IPS-18c (cell line): ENCODE data around the gene PAN2.

ENCODE experiments used
- H3K4me3 ChIP-seq: 2 replicates; pipeline ENCODE4 v1.7.0; 2013; ENCODE audit warnings: low read depth, mild to moderate bottlenecking, low read length, moderate library complexity; ENCODE audit not compliant: insufficient read depth
- H3K9me3 ChIP-seq: one replicate; pipeline ENCODE4 v1.6.1; 2013; ENCODE audit warnings: mild to moderate bottlenecking, low read length, moderate library complexity; ENCODE audit not compliant: control insufficient read depth, insufficient read depth

PAN2 gene, protein sequence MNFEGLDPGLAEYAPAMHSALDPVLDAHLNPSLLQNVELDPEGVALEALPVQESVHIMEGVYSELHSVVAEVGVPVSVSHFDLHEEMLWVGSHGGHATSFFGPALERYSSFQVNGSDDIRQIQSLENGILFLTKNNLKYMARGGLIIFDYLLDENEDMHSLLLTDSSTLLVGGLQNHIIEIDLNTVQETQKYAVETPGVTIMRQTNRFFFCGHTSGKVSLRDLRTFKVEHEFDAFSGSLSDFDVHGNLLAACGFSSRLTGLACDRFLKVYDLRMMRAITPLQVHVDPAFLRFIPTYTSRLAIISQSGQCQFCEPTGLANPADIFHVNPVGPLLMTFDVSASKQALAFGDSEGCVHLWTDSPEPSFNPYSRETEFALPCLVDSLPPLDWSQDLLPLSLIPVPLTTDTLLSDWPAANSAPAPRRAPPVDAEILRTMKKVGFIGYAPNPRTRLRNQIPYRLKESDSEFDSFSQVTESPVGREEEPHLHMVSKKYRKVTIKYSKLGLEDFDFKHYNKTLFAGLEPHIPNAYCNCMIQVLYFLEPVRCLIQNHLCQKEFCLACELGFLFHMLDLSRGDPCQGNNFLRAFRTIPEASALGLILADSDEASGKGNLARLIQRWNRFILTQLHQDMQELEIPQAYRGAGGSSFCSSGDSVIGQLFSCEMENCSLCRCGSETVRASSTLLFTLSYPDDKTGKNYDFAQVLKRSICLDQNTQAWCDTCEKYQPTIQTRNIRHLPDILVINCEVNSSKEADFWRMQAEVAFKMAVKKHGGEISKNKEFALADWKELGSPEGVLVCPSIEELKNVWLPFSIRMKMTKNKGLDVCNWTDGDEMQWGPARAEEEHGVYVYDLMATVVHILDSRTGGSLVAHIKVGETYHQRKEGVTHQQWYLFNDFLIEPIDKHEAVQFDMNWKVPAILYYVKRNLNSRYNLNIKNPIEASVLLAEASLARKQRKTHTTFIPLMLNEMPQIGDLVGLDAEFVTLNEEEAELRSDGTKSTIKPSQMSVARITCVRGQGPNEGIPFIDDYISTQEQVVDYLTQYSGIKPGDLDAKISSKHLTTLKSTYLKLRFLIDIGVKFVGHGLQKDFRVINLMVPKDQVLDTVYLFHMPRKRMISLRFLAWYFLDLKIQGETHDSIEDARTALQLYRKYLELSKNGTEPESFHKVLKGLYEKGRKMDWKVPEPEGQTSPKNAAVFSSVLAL

DNA sequence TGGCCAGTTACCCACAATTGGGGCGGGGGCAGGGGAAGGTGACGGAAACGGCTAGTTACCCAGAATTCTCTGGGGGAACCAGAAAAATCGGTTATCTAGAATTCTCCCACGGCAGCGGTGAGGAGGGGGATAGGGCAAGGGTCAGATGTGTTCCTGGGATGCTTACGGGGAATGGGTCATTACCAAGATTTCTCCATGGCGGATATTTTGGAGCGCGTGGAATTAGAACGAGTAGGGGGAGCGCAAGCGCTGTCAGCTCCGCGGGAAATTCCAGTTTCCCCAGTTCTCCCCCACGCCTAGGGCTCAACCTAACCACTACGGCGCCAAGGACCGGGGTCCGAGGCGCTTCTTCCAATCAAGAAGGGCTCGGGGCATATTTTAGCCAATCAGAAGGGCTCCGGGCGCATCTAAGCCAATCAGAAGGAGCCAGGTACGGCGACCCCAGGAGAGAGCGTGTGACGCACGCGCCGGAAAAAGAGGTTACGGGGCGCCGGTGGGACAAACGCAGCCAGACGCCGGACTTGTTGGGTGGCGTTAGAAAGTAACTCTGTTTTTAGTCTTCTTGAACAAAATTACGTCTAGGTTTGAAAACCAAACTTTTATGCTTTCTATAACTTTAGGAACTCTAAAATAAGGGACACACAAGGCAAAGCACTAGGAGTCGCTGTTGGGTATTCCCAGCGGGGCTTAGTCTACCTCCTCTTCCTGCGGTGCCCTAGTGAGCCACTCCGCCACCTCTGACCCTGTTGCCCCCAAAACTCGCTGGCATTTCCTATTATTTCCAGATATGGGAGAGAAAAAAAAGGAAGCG is at the start of gene PAN2:
Gene PAN2, minus strand, starts transcription at position 322 of the 811 bp plus-strand sequence. CDS start 906 bp downstream, outside the sequence.
- Histone ChIP-seq H3K9me3 (no peaks in the 10 kb centered on the region), H3K4me3 (peak within 1 kb of the TSS; percentile 68)

DNA sequence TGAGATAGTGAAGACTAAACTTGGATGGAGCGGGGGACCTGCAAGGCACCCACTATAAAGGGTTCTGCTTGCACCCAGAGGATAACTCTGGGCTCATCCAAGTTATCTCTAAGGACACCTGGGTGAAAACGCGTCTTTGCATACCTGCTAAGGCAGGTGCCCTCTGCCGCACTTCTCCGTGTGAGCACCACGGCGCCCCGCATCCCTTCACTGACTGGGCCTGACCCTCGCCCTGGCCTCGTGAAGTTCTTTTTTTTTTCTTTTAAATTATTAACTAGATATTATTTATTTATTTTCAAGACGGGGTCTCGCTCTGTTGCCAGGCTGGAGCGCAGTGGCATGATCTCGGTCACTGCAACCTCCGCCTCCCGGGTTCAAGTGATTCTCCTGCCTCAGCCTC is 48.8 kb upstream of the PAN2 start:
- no peaks in the 10 kb centered on the region for H3K9me3 ChIP-seq
- no peak overlapping the region for H3K4me3 ChIP-seq

DNA sequence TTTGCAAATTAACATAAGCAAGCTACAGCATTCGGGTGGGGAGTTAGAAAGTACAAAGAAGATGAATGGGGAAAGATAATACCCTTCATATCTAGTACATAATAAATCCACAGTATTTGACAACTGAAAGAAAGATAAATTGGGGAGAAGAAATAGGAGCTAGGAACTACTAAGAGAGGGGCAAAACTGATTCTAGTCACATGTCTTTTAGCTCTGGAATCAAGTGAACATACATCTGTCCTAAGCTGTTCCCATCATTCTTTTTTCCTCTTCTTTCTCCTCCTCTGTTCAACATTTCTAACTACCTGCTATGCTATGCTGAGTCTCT is 44.2 kb upstream of the PAN2 start:
- Histone ChIP-seq H3K9me3 (no peaks in the 10 kb centered on the region), H3K4me3 (no peak overlapping the region)

DNA sequence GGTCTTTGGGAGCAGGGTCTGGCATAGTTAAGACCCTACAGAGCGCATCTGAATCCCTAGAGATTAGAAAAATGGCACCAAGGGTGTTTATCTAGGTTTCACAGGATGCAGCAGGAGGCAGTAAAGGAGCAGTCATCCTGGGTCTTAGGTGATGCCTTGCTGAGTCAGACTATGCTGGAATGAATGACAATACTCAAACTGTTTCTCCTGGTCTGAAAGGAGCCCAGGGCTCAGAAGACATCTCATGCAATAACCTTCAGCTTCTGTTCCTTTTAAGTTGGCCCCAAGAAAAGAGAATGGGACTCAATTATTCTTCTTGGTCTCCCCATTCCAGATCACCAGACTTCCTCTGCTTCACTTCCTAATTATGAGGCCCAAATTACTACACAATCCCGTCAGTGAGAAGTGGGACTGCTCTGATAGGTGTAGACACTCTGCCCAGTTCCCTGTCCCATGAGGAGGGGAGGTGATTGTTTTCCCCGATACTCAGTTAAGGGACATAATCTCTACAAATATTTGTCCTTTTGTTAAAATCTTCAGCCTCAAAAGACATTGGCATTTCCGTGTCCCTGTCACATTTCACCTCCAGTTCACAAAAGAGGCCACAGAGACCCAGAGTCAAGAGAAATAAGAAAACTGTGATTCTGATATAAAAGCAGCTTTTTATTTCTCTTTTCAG is 43.6 kb upstream of the PAN2 start:
- Histone ChIP-seq H3K9me3 (no peaks in the 10 kb centered on the region), H3K4me3 (no peak overlapping the region)

DNA sequence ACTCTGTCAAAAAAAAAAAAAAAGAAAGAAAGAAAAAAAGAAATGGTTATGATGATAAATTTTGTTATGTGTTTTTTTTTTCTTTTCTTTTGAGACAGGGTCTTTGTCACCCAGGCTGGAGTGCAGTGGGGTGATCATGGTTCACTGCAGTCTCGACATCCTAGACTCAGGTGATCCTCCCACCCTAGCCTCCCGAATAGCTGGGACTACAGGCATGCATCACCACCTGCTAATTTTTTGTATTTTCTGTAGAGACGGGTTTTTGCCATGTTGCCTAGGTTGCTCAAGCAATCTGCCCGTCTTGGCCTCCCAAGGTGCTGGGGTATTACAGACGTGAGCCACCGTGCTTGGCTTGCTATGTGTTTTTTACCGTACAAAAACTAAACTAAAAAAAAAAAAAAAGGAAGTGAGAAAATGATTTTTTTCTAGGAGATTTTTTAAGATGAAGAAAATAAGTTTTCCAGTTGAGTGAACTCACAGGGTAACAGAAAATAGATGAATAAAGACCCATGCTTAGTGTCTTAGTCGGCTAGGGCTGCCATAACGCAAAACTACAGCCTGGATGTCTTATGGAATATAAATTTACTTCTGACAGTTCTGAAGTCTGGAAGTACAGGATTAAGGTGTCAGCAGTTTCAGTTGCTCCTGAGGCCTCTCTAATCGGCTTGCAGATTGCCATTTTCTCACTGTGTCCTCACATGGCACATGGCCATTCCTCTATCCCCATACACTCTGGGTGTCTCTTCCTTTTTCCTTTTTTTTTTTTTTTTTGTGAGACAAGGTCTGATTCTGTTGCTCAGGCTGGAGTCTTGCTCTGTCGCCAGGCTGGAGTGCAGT is 42.0 kb upstream of the PAN2 start:
- H3K9me3 ChIP-seq = no peaks in the 10 kb centered on the region
- H3K4me3 ChIP-seq = no peak overlapping the region

DNA sequence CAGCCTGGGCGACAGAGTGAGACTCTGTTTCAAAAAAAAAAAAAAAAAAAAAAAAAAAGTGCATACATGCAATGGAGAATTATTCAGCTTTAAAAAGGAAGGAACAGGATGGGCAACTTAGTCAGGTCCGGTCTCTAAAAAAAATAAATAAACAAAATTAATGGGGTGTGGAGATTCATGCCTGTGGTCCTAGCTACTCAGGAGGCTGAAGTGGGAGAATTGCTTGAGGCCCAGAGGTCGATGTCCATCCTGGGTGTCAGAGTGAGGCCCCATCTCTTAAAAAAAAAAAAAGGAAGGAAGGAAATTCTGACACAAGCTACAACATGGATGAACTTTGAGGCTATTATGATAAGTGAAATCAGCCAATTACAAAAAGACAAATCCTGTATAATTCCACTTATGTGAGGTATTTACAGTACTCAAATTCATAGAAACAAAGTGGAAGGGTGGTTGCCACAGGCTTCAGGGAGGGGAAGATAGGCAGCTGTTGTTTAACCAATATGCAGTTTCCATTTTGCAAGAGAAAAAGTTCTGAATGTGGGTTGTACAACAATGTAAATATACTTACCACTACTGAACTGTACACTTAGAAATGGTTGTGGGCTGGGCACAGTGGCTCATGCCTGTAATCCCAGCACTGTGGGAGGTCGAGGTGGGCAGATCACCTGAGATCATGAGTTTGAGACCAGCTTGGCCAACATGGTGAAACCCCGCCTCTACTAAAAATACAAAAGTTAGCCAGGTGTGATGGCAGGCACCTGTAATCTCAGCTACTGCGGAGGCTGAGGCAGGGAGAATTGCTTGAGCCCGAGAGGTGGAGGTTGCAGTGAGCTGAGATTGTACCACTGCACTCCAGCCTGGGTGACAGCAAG is 41.2 kb upstream of the PAN2 start:
- no peak overlapping the region for H3K4me3 ChIP-seq
- H3K9me3 ChIP-seq = no peaks in the 10 kb centered on the region

DNA sequence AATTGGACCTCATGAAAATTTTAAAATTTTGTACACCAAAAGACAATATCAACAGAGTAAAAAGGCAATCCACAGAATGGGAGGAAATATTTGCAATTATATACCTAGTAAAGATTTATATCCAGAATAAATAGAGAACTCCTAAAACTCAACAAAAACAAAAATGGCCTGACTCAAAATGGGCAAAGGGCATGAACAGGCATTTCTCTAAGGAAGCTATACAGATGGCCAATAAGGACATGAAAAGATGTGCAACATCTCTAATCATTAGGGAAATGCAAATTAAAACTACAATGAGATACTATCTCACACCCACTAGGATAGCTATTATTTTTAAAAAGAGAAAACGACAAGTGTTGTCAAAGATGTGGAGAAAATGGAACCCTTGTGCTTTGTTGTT is 39.7 kb upstream of the PAN2 start:
- H3K9me3 ChIP-seq = no peaks in the 10 kb centered on the region

DNA sequence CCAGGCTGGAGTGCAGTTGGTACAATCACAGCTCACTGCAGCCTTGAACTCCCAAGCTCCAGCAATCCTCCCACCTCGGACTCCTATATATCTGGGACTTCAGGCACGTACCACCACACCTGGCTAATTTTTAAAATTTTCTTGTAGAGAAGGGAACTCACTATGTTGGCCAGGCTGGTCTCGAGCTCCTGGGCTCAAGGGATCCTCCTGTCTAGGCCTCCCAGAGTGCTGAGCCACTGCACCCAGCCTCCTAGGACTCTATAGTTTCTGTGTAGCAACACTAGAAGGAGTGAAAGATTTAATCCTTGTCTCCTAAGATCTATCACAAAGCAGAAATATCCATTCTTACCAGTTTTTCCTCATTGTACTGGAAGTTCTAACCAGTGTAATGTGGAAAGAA is 33.1 kb upstream of the PAN2 start:
- peaks cover 2% of the 10 kb centered on the region for H3K9me3 ChIP-seq
- H3K4me3 ChIP-seq = no peak overlapping the region

More for the DNA sequence above, 39.7 kb upstream of the PAN2 start:
- H3K4me3 ChIP-seq = no peak overlapping the region

DNA sequence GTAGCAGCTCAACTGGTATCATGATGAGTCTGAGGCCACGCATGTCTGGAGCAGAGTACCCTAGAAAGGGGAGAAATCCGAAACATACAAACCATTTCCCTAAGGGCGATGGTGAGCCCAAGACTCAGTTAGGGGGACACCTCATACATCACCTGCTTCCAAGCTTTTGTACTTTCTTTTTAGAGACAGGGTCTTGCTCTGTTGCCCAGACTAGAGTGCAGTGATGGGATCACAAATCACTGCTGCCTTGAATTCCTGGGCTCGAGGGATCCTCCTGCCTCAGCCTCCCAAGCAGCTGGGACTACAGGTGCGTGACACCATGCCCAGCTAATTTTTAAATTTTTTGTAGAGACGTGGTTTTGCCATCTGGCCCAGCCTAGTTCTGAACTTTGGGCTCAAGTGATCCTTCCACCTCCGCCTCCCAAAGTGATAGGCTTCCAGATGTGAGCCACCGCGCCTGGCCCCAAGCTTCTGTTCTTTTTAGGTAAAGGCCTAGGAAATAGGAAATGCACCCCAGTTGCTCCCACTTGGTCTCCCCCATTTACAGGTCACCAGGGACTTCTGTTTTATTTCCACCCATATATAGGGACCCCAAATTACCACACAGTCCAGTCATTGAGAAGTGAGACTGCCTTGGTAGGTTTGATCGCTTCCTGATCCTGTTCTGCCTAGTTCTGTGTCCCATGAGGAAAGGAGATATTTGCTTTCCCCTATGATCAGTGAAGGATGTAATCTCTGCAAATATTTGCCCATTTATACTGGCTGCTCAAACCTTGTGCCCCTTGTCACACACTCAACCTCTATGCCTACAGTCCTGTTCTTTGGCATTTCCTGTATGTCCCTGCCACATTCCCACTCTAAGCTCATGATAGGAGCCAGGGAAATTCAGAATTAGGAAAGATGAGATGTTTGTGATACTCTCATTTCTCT is 28.6 kb upstream of the PAN2 start, which contains the start of gene APOF:
Gene APOF, minus strand, starts transcription at position 728 of the 930 bp plus-strand sequence. Its CDS starts 112 bp downstream, at position 616.
- no peak within 1 kb of the TSS for H3K4me3 ChIP-seq
- H3K9me3 ChIP-seq = peaks cover 2% of the 10 kb centered on the region

DNA sequence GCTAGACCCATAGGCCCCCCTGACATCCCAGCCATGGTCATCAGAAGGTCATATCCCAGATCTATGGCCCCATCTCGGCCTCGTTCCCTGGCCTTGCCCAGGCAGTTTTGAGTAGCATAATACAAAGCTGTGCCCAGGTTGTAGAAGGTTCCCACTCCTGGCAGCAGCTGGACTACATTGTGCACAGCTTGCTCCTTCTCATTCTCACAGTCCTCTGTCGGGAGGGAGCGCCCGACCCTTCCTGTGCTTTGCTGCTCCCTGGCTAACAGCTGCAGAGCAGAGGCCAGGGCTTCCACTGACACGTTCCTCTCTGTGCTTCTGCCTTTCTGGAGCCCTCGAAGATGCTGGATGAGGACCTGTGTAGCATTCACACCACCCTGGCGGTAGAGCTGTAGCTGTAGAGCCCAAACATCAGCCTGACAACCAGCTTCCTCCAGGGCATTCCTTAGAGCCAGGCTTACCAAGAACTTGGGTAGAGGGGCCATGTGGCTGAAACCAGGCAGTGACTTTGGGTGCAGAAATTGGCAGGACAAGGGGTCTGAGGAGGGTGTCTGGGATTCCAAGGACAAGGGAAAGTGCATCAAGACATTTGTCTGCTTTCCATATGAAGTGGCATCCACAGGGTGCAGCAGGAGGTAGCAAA is 27.8 kb upstream of the PAN2 start:
- H3K9me3 ChIP-seq = peaks cover 2% of the 10 kb centered on the region
- H3K4me3 ChIP-seq = no peak overlapping the region

DNA sequence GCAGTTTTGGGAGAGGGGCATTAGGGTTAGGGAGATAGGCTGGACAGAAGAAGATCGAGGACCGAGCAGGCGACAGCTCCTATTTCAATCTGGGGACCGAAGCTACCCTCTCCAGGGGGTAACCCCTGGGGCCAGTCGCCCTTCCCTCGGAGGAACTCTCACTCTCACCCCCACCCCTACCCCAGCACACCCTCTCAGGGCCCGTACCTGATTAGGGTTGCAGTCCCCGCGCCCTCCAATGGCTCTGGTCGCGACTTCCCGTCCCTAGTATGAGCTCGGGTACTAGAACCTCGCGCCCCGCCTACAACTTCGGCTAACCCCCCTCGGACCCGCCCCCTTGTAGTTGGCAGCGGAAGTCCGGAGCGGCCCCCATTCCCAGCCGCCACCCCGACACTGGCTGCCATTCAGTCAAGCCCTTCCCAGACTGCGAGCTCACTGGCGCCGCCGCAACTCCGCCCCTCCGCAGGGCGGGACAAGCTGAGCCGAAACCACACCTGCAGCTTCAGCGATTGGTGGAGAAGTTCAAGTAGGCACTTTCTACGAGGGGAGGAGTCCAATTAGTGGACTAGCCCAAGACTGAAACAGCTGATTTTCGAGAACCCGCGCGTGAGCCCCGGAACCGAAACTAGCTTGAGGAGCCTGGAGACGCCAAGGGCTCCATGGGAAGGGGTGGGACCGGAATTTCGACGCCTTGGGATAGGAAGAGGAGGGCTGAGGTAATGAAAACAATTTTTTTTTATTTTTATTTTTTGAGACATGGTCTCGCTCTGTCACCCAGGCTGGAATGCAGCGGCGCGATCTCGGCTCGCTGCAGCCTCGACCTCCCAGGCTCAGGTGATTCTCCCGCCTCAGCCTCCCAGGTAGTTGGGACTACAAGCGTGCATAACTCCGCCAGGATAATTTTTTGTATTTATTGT is 26.3 kb upstream of the PAN2 start, which contains the start of gene STAT2:
Gene STAT2, minus strand, starts transcription at position 257 of the 917 bp plus-strand sequence. CDS start 3,536 bp downstream, outside the sequence.
- no peaks in the 10 kb centered on the region for H3K9me3 ChIP-seq
- H3K4me3 ChIP-seq = peak within 1 kb of the TSS; percentile 73

DNA sequence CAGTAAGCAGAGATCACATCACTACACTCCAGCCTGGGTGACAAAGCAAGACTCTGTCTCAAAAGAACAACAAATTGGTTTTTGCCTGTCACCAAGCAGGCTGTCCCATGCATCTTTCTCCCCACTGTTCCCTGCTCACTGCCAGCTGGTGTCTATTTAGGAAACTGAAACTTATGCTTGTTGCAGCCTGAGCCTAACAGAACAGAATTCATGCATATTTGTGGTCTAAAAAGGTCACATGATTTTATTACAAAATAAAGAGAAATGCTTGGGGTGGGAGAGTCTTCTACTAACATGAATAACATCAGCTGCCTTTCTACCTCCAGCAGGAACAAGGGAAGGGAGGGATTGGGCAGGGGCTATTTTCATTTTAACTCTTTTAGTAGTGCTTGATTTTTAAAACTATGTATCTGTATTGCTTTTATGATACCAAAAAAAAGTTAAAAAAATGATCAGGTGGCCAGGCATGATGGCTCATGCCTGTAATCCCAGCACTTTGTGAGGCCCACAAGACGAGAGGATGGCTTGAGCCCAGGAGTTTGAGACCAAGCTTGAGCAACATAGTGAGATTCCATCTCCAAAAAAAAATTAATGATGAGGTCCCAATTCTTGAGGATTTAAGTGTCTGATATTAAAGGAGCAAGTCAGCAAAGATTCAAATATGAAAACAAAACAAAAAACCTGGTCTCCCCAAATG is 25.2 kb upstream of the PAN2 start:
- peaks cover 3% of the 10 kb centered on the region for H3K9me3 ChIP-seq
- H3K4me3 ChIP-seq = peak overlapping the region; percentile 73
